Heart left ventricle (tissue), 16 donors: ENCODE measurements around the gene LSAMP. TPM values are rescaled to one million over a fixed set of nuclear protein-coding genes. Genes with fewer than 3 reads are reported as not detected.

Experiments used
- ATAC-seq, 4 donors: fragments of 200-7000 bp; cut with Tn5 transposase; one replicate each; pipeline ENCODE4 v1.9.1; 2020 to 2022; ENCODE audit warnings: moderate library complexity in 4 of 4, mild to moderate bottlenecking in 3 of 4, moderate number of reproducible peaks in 1 of 4
- DNase-seq, 5 donors: peaks; one replicate each; pipeline ENCODE4 v3.0.0-alpha.2; 2020
- H3K27ac ChIP-seq, 12 donors: fragments of 200-600 bp; sonication (generic) in 4 of 12; one replicate each; pipeline versions ENCODE4 v1.5.0 to v1.8.0; 2016 to 2022; ENCODE audit warnings: mild to moderate bottlenecking in 2 of 12
- H3K27me3 ChIP-seq, 9 donors: fragments of 200-600 bp; sonication (generic) in 2 of 9; one replicate each; pipeline versions ENCODE4 v1.5.1 to v1.8.0; 2016 to 2022; ENCODE audit warnings: mild to moderate bottlenecking in 3 of 9
- H3K36me3 ChIP-seq, 9 donors: fragments of 200-600 bp; sonication (generic) in 2 of 9; one replicate each; pipeline versions ENCODE4 v1.5.0 to v1.8.0; 2018 to 2022; ENCODE audit warnings: mild to moderate bottlenecking in 2 of 9
- H3K4me1 ChIP-seq, 12 donors: fragments of 200-600 bp; sonication (generic) in 4 of 12; one replicate each; pipeline versions ENCODE4 v1.5.0 to v1.8.0; 2016 to 2022; ENCODE audit warnings: mild to moderate bottlenecking in 3 of 12
- H3K4me3 ChIP-seq, 12 donors: fragments of 200-600 bp; sonication (generic) in 4 of 12; one replicate each; pipeline versions ENCODE4 v1.5.0 to v1.8.0; 2017 to 2022; ENCODE audit warnings: mild to moderate bottlenecking in 9 of 12, moderate library complexity in 4 of 12
- H3K9me3 ChIP-seq, 12 donors: fragments of 200-600 bp; sonication (generic) in 4 of 12; one replicate each; pipeline versions ENCODE4 v1.5.0 to v1.8.0; 2016 to 2022; ENCODE audit warnings: mild to moderate bottlenecking in 1 of 12
- CTCF ChIP-seq, 12 donors: fragments of 200-600 bp; sonication (generic) in 4 of 12; IDR thresholded peaks; one replicate each; pipeline versions ENCODE4 v1.5.0 to v1.8.0; 2018 to 2022; ENCODE audit warnings: antibody characterized with exemption in 12 of 12, mild to moderate bottlenecking in 5 of 12
- POLR2A ChIP-seq, 2 donors: fragments of 450-650 bp; IDR thresholded peaks; one replicate each; pipeline ENCODE4 v1.6.1; 2017; ENCODE audit warnings: antibody characterized with exemption in 2 of 2, mild to moderate bottlenecking in 2 of 2, moderate library complexity in 2 of 2
- WGBS, 4 donors: extraction: QIAGEN DNeasy Blood & Tissue Kit in 2 of 4; methylation state at CpG; one replicate each; pipeline versions ENCODE4 v1.1.5 to v1.1.7; 2013 to 2018; 5-methylcytosine and 5-hydroxymethylcytosine counted together
- intact Hi-C, 10 donors: fragments of 100-400 bp; cut with DNase I; formaldehyde crosslinking; loops; one replicate each; pipeline versions ENCODE4 v1.11.1 to v1.14.2; 2022
- polyA plus RNA-seq, 2 donors: library from polyadenylated mRNA; stranded (reverse); fragments of 200-250 nt; gene quantifications; one replicate each; pipeline ENCODE4 v1.2.3, GENCODE V29; 2013
- total RNA-seq, 9 donors: library from RNA; depleted of rRNA in 2 of 9; stranded (reverse); fragments of >200 nt in 2 of 9; fragmentation: NEBNext Ultra II Directional in 3 of 9; extraction: Animal tissue kit (Norgen Biotek cat#: 25700) in 3 of 9; gene quantifications; one replicate each; pipeline versions ENCODE4 v1.1.0 to v1.2.4, GENCODE V29; 2016 to 2023
- donor health status: ischemic (EF 13 %, LVEDD 7.1; RV severe dilation, severe dysfunction).
- donor health status: healthy with polysubstance abuse.
- donor health status: DM: no; HTN: yes; CAD: no.
- donor health status: DM: no; HTN: no; CAD: no.
- donor health status: ischemic (EF 25% LVEDD 6.9; RV normal size, moderate dysfunction).
- donor health status: ischemic (EF 25% LVEDD 5.7; RV mildly dilated, moderate dysfunction).
- donor health status: healthy.
- donor health status: DM: yes; HTN: yes; CAD: no.
- donor health status: ischemic (EF 35%, LVEDD 5.7; RV mildly dilated, moderate dysfunction).
- donor health status: nonischemic (EF 11% LVEDD 7.7; RV severe dilation, severe dysfunction).
- donor health status: DM: yes; HTN: yes; CAD: no.
- donor health status: PGD.
- donor health status: ischemic (EF 29% LVEDD 5.4; RV normal size, mild dysfunction).
- donor health status: nonischemic (EF 23%, LVEDD 6.1; RV moderate dilation, normal function).

LSAMP gene
- total and polyA plus RNA-seq, 11 donors: 1.6 to 52.3 (median 7.2) TPM

- no peak for DNase-seq
- 77 to 85% (median 82%) methylated on average over 1 of the region's 1 CpG for WGBS, 4 donors
- no peaks in the 10 kb centered on the region for H3K36me3 ChIP-seq
- H3K9me3 ChIP-seq: no peaks in the 10 kb centered on the region
- H3K27me3 ChIP-seq: no peaks in the 10 kb centered on the region
- intact Hi-C loops: no loop called here
- ATAC-seq: no peak
- no peak overlapping the region for H3K27ac ChIP-seq
- no peak overlapping the region for H3K4me3 ChIP-seq
- TF ChIP-seq CTCF (IDR thresholded peaks at IDR 0.05) (no peak), POLR2A (IDR thresholded peaks at IDR 0.05) (no peak)
- peaks cover 0 to 4% (median 0%) of the 10 kb centered on the region in 12 donors for H3K4me1 ChIP-seq
Observed at GRCh38 chr3:116265976-116266584, 179.2 kb downstream of the LSAMP start.

- Histone ChIP-seq H3K4me1 (peaks cover 0 to 4% (median 0%) of the 10 kb centered on the region in 12 donors), H3K27me3 (no peaks in the 10 kb centered on the region), H3K9me3 (no peaks in the 10 kb centered on the region), H3K4me3 (no peak overlapping the region), H3K27ac (no peak overlapping the region), H3K36me3 (no peaks in the 10 kb centered on the region)
- no peak for DNase-seq
- no peak for ATAC-seq
- 73 to 81% (median 78%) methylated on average over 8 of the region's 8 CpGs for WGBS, 4 donors
- no peak for TF ChIP-seq CTCF (IDR thresholded peaks at IDR 0.05)
- TF ChIP-seq POLR2A (IDR thresholded peaks at IDR 0.05): no peak
- intact Hi-C loops: no loop called here
Observed at GRCh38 chr3:116265320-116265695, 180.0 kb downstream of the LSAMP start.

GRCh38 chr3:116264546-116265319 lies 180.6 kb downstream of the LSAMP start:
- TF ChIP-seq POLR2A (IDR thresholded peaks at IDR 0.05): no peak
- no peaks in the 10 kb centered on the region for H3K36me3 ChIP-seq
- no peaks in the 10 kb centered on the region for H3K9me3 ChIP-seq
- intact Hi-C loops: no loop called here
- DNase-seq (no peak), ATAC-seq (peak in 1 of 4 donors; percentile 18)
- 68 to 72% (median 71%) methylated on average over 4 of the region's 4 CpGs for WGBS, 4 donors
- H3K4me1 ChIP-seq: peaks cover 0 to 4% (median 0%) of the 10 kb centered on the region in 12 donors
- peak overlapping the region in 1 of 12 donors; percentile 19 for H3K27ac ChIP-seq
- no peak overlapping the region for H3K4me3 ChIP-seq
- no peaks in the 10 kb centered on the region for H3K27me3 ChIP-seq

GRCh38 chr3:116263842-116264545 lies 181.3 kb downstream of the LSAMP start:
- Histone ChIP-seq H3K36me3 (no peaks in the 10 kb centered on the region), H3K27me3 (no peaks in the 10 kb centered on the region), H3K4me3 (no peak overlapping the region), H3K9me3 (no peaks in the 10 kb centered on the region), H3K4me1 (peaks cover 0 to 4% (median 0%) of the 10 kb centered on the region in 12 donors), H3K27ac (peak overlapping the region in 1 of 12 donors; percentile 19)
- TF ChIP-seq CTCF (IDR thresholded peaks at IDR 0.05) (no peak), POLR2A (IDR thresholded peaks at IDR 0.05) (no peak)
- WGBS, 4 donors: 61 to 78% (median 64%) methylated on average over 5 of the region's 5 CpGs
- peak in 2 of 4 donors; percentile 48 to 83 for ATAC-seq
- peak in 1 of 5 donors; percentile 23 for DNase-seq
- intact Hi-C loops: no loop called here
